ENCODE results near the gene FOSB. TPM values are rescaled to one million over a fixed set of nuclear protein-coding genes. Genes with fewer than 3 reads are reported as not detected.

The FOSB gene
- total RNA-seq, 2 experiments from 2014 or later = 2.8 to 3.9 TPM

DNA sequence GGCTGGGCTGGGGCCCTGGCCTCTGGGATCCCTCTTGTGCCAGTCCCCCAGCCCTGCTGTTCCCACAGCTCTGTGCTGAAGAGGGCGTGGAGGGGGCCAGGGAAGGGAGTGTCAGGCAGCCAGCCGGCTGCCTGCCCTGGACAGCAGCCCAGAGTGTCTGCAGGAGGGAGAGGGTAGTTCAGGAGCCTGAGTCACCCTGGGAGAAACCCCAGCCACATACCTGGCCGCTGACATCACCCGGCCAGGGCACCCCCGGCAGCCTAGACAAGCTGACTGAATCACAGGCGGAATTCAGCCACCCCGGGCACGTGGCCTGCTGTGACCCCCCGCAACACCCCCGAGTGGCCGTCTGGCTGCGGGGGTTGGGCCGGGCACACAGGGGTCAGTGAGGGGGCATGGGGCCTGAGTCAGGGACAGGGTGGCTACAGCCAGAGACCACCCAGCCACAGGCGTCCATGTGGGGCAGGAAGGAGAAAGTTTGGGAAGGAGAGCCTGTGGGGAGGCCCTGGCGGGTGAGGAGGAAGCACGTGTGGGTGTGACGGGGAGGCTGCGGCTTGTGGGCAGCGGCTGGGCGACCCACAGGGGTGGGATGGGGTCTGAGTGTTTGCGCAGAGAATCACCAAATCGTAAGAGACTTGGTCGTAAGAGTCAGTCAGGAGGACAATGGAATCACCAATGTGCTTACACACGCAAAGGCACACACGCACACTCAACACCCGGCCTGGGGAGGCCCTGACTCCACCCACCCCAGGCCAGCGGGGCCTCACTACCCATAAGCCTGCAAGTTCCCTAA, 11.9 kb upstream of the FOSB start:
- ChIA-PET POLR2A (interaction anchor here (0.6 to 1.5 kb wide), 3 partner anchors 11 to 175 kb away, joined by 3 to 17 read pairs (median 4); partner anchors contain the start of gene FOSB), CTCF (interaction anchor here (0.9 to 4.1 kb wide), 6 partner anchors 10 to 186 kb away, joined by 3 to 20 read pairs (median 10); partner anchors contain the start of gene FOSB)

DNA sequence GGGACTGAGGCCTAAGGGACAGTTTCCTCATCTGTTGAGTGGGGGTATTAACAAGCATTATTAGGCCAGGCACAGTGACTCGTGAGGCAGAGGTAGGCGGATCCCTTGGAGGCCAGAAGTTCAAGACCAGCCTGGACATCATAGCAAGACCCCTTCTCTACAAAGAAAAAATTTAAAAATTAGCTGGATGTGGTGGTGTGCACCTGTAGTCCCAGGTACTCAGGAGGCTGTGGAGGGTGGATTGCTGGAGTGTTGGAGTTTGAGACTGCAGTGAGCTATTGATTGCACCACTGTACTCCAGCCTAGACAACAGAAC, 11.3 kb upstream of the FOSB start:
- CTCF ChIA-PET = interaction anchor here (0.6 to 4.1 kb wide), 8 partner anchors 10 to 236 kb away, joined by 3 to 20 read pairs (median 8); partner anchors contain the start of genes FOSB and QPCTL
- POLR2A ChIA-PET = interaction anchor here (0.6 to 1.5 kb wide), 3 partner anchors 11 to 336 kb away, joined by 3 to 17 read pairs (median 4); partner anchors contain the start of genes DMWD and FOSB

DNA sequence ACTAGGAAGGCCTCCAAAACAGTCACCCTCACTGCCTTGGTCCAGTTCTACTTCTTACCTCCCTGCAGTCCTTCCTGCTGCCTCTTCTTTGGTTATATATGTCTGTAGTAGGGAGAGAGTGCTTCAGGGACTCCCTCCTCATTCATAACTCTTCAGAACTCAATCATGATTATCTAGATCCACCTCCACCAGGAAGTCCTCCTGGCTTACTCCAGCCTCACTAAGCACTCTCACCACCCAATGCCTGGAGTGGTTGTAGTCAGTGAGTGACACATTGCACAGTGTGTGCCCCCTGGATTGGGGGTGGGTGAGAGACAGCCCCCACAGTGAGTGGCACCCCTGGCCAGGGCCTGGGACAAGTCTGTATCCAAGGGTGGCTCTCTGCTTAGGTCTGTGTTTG, 10.0 kb upstream of the FOSB start:
- POLR2A ChIA-PET = interaction anchor here (0.6 kb wide), 1 partner anchor 195 kb away, joined by 6 read pairs; no protein-coding TSS in a partner anchor
- CTCF ChIA-PET = interaction anchor here (0.8 to 2.6 kb wide), 3 partner anchors 10 to 224 kb away, joined by 3 to 18 read pairs (median 4); partner anchors contain the start of gene FOSB

DNA sequence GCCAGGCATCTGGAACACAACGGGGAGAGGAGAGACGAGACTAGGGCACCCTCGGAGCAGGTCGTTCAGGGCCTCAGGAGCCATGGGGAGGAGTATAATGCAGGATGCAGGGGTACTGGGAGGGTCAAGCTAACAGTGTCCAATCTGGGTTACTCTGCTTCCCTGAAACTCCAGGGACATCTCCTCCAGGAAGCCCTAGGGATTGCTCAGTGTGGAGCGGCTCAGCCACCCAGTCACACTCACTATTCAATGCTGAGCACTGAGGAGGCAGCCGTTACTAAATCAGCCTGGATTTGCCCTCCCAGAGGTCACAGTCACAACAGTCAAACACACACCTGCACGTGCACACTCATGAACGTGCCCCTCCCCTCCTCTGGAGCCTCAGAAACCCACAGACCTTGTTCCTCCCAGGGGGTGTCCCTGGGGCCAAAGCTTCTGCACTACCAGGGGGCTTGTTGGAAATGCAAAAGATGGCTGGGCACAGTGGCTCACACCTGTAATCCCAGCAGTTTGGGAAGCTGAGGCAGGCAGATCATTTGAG, 6.9 kb upstream of the FOSB start:
- POLR2A ChIA-PET = no interaction called here
- CTCF ChIA-PET = interaction anchor here (2.1 to 3.1 kb wide), 3 partner anchors 18 to 24 kb away, joined by 6 to 12 read pairs (median 11); no protein-coding TSS in a partner anchor

DNA sequence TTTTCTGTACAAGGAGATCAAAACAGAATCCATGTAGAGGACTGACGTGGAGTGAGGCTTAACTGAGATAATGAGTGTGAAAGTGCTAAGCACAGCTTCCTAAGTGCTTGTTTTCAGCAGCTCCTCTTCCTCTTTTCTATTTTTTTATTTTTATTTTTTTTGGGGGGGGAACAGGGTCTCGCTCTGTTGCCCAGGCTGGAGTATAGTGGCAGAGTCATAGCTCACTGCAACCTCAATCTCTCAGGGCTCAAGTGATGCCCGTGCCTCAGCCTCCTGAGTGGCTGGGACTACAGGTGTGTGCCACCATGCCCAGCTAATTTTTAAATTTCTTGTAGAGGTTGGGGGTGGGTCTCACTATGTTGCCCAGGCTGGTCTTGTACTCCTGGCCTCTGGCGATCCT, 5.6 kb upstream of the FOSB start:
- ChIA-PET POLR2A (no interaction called here), CTCF (interaction anchor here (1.1 to 3.1 kb wide), 4 partner anchors 16 to 23 kb away, joined by 3 to 12 read pairs (median 8); no protein-coding TSS in a partner anchor)

DNA sequence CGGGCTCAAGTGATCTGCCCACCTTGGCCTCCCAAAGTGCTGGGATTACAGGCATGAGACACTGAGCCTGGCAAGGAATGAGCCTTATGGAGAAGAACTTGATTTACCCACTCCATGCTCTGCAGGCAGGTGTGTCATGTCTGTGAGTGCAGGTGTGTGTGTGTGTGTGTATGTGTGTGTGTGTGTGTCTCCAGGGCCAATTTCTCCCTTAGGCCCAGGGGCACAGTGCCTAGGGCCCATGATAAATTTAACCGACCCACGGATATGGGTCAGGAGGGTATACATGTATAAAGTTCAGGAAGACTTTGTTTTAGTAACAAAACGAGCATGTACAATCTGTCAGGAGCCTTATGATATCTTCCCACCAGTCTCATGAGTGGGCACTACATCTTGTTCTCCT, 4.6 kb upstream of the FOSB start:
- ChIA-PET CTCF (interaction anchor here (0.5 to 3.1 kb wide), 4 partner anchors 15 to 179 kb away, joined by 3 to 12 read pairs (median 6); no protein-coding TSS in a partner anchor), POLR2A (no interaction called here)

DNA sequence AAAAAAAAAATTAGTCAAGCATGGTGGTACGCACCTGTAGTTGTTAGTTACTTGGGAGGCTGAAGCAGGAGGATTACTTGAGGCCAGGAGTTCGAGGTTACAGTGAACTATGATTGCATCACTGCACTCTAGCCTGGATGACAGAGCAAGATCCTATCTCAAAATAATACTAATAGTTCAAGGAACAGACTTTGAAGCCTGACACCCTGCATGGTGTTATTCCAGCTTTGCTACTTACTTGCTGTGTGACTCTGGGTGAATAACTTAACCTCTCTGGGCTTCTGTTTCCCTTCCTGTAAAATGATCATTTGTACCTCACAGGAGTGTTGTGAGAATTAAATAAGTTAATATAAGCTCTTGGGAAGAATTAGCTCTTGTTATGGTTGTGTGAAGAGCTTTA, 3.5 kb upstream of the FOSB start:
- CTCF ChIA-PET = interaction anchor here (2.5 kb wide), 1 partner anchor 25 kb away, joined by 6 read pairs; no protein-coding TSS in a partner anchor

DNA sequence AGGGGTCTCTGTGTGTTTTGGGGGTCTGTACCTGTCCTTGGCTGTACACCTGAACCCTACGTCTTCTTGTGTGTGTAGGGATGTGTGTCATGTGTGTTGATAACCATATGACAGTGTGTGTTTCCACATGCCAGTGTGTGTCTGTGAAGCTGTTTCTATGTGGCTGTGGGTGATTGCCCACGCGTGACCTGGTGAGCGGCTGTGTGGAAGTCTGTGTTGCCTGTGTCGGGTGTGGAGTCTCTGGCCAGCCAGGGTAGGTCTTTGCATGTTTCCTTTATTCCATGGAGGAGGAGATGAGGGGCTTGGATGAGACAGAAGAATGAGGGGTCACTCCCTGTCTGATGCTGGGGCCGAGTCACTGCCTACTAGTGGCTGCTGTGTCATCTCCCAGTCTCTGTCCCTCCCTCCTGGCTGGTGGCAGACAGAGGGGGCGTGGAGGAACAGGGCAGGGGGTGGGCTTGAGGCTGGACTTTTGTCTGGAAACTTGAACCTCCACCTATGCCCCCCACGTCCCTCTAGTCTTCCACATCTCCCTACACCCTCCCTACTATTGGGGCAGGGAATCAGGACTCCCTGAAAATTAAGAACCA, 2.8 kb upstream of the FOSB start:
- CTCF ChIA-PET = interaction anchor here (2.5 kb wide), 1 partner anchor 25 kb away, joined by 6 read pairs; no protein-coding TSS in a partner anchor
- POLR2A ChIA-PET = no interaction called here

More for the DNA sequence above, 3.5 kb upstream of the FOSB start:
- POLR2A ChIA-PET = no interaction called here

DNA sequence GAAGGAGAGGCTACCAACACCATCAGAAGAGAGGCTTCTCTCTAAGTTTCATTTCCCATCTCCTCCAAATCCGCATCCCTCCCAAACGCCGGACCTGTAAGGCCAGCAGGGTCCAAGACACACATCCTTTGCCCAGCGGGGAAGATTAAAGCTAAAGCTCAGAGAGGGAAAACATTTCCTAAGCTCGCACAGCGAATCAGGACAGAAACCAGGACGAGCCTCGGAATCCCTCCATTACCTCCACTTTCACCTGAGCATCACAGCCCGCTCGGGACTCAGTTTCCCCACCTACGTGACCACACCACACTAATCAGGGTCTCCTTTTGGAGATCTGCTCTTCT, 711 bp upstream of the FOSB start:
- ChIA-PET POLR2A (interaction anchor here (0.6 to 3.1 kb wide), 7 partner anchors 10 to 374 kb away, joined by 3 to 26 read pairs (median 6); no protein-coding TSS in a partner anchor), CTCF (interaction anchor here (0.6 to 17.2 kb wide), 10 partner anchors 9 to 67 kb away, joined by 3 to 282 read pairs (median 8); no protein-coding TSS in a partner anchor)

DNA sequence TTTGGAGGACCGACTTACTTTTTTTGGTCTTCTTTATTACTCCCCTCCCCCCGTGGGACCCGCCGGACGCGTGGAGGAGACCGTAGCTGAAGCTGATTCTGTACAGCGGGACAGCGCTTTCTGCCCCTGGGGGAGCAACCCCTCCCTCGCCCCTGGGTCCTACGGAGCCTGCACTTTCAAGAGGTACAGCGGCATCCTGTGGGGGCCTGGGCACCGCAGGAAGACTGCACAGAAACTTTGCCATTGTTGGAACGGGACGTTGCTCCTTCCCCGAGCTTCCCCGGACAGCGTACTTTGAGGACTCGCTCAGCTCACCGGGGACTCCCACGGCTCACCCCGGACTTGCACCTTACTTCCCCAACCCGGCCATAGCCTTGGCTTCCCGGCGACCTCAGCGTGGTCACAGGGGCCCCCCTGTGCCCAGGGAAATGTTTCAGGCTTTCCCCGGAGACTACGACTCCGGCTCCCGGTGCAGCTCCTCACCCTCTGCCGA, 409 bp downstream of the FOSB start:
- POLR2A ChIA-PET = interaction anchor here (0.6 to 3.1 kb wide), 6 partner anchors 10 to 715 kb away, joined by 3 to 26 read pairs (median 6); no protein-coding TSS in a partner anchor
- CTCF ChIA-PET = interaction anchor here (1.3 to 17.2 kb wide), 7 partner anchors 10 to 30 kb away, joined by 4 to 282 read pairs (median 20); no protein-coding TSS in a partner anchor

DNA sequence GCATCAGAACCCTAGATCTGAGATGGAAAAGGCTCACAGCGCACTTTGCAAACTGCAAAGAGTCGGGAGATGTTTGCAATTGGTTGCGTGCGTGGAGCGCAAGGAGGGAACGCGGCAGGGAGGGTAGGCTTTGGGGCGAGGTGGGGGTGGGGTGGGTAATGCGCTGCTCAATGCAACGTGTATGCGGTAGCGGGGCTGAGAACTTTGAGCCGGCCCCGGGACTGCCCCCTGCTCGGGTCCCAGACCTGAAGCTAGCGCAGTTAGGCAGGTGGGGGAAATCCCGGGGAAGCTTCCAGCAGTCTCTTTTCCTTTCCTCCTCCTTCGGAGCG, 971 bp downstream of the FOSB start:
- ChIA-PET POLR2A (interaction anchor here (0.6 to 3.1 kb wide), 7 partner anchors 10 to 394 kb away, joined by 3 to 26 read pairs (median 5); partner anchors contain the start of gene SYMPK), CTCF (interaction anchor here (1.6 to 17.2 kb wide), 5 partner anchors 9 to 30 kb away, joined by 11 to 282 read pairs (median 24); no protein-coding TSS in a partner anchor)

DNA sequence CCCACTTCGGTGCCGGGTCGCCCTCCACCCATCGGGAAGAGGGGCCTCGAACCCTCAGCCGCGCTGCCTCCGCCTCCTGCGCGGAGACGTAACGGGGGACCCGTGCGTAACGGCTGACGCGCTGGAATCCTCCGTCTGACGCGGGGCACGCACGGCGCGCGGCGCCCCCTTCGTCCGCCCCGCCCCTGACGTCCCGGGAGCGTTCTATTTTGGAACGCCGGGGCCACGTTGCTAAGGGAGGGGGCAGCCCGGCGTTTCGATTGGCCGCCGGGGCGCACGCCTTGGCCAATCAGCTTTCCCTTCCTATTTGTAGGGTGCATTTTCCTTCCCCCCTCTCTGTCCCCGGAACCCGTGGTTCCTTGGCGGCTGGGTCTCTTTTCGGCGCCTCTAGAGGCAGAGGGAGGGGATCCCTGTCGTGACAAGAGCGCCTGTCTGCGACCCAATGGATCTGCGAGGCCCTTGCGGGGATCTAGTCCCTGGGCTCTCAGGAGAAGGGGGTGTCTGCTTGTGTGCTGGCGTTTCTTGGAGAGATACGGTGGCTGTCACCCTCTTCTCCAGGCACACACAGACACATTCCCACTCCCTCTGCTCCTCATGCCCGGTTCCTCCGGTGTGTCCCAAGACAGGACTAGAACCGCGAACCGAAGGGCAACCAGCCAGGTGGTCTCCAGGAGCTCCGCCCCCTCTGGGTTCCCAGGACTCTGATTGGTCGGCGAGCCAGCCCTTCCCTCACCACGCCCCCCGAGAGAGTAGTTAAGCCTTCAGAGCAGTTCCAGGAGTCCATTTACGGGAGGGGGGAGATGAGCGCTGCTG, 1.5 kb downstream of the FOSB start:
- ChIA-PET POLR2A (interaction anchor here (0.6 to 3.1 kb wide), 6 partner anchors 9 to 394 kb away, joined by 3 to 26 read pairs (median 4); partner anchors contain the start of gene SYMPK), CTCF (interaction anchor here (0.9 to 17.2 kb wide), 5 partner anchors 9 to 43 kb away, joined by 3 to 282 read pairs (median 24); no protein-coding TSS in a partner anchor)

DNA sequence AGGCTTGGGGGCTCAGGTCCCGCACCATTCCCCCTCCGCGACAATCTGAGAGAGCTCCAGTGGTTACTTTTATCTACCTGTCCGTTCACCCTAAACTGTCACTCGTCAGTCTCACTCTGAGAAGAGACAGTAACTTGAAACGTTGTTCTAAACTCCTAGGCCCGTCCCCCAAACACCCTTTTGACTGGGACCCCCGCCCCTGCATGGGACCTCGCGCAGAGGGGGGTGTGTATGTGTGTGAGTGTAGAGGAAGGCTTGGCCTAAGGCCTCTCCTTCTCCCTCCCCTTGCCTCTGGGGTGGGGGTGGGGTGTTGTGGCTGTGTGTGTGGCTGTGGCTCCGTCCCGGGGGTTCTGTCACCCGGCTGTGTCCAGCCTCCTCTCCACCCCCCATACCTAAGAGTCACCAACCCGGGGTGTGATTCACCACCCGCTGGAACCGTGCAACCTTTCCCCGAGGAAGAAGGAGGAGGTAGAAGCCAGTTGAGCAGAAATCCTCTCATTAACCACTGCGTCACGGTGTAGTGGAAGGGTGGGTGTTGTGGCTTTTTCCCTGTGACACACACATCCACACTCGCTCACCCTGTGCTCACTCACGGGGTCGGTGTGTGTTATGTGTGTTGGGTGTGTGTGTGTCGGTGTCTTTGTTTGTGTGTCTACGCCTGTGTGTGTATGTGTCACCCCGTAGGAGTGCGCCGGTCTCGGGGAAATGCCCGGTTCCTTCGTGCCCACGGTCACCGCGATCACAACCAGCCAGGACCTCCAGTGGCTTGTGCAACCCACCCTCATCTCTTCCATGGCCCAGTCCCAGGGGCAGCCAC, 2.4 kb downstream of the FOSB start:
- ChIA-PET POLR2A (interaction anchor here (1.1 to 3.1 kb wide), 3 partner anchors 8 to 31 kb away, joined by 5 to 26 read pairs (median 5); no protein-coding TSS in a partner anchor), CTCF (interaction anchor here (0.9 to 17.2 kb wide), 6 partner anchors 8 to 42 kb away, joined by 3 to 282 read pairs (median 22); no protein-coding TSS in a partner anchor)

DNA sequence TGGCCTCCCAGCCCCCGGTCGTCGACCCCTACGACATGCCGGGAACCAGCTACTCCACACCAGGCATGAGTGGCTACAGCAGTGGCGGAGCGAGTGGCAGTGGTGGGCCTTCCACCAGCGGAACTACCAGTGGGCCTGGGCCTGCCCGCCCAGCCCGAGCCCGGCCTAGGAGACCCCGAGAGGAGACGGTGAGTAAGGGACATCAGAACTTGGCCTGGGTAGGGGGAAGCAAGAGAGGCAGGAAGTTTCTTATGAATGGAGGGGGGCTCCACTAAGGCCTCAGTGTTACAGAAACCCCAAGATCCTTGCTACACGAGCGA, 2.9 kb downstream of the FOSB start:
- CTCF ChIA-PET = interaction anchor here (1.1 to 17.2 kb wide), 2 partner anchors 21 to 32 kb away, joined by 5 to 282 read pairs; no protein-coding TSS in a partner anchor
- POLR2A ChIA-PET = no interaction called here

DNA sequence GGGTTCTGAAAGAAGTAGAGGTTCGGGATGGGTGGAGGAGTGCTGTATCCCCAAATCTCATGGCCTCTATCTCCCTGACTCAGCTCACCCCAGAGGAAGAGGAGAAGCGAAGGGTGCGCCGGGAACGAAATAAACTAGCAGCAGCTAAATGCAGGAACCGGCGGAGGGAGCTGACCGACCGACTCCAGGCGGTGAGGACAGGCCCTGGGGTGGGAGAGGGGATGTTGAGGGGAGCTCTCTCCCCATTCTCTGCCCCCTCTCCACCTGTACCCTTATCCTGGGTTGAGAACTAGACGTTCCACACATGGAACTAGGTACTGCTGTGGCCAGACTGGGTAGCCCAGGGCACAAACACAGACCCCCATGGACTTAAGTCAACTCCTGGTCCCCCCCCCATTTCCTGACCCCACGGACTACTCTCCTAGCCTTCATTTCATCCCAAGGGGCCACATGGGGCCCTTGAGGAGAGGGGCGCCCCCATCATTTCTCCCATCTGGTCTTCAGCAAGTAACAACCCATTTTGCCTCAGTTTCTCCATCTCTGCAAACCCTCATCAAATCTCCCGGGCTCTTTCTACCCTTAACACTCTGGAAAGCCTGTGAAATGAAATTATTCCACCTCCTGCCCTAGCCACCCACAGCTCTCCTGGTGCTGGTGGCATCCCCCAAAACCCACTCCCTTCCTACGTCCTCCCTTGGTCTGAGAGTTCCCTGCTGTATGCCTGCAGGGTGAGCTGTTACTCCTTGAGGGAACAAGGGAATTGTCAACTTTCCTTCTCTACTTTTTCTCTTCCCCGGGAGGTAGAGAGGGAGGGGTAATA, 3.5 kb downstream of the FOSB start:
- POLR2A ChIA-PET = no interaction called here
- CTCF ChIA-PET = interaction anchor here (1.1 to 17.2 kb wide), 3 partner anchors 22 to 33 kb away, joined by 4 to 282 read pairs (median 5); no protein-coding TSS in a partner anchor

DNA sequence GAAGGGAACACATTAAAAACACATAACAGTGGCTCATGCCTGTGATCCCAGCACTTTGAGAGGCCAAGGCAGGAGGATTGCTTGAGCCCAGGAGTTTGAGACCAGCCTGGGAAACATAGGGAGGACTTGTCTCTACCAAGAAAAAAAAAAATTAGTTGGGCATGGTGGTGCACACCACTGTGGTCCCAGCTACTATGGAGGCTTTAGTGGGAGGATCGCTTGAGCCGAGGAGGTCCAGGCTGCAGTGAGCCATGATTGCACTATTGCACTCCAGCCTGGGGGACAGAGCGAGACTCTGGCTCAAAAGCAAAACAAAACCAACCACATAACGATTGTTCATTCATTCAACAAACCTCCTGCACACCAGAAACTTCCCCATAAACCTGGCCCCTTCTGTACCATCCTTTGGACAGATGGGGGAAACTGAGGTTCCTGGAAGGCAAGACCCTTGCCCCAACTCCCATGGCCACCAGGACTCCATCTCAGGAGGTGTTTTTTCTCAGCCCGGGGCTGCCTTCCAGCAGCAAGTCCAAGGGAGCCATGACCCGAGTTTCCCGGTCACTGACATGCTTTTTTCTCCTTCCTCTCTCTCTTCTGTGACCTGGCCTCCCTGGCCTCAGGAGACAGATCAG, 4.3 kb downstream of the FOSB start:
- CTCF ChIA-PET = interaction anchor here (1.5 to 17.2 kb wide), 2 partner anchors 25 to 33 kb away, joined by 4 to 282 read pairs; no protein-coding TSS in a partner anchor
- POLR2A ChIA-PET = no interaction called here

Data from activated CD8-positive, alpha-beta memory T cell treated with anti-CD3 and anti-CD28 coated beads for 36 hours (primary cell).